Stimulated activated CD4-positive, alpha-beta T cell treated with anti-CD3 and anti-CD28 coated beads, Interleukin-4, amount 100 ng/mL, for 24 hours (primary cell): ENCODE measurements around the gene TRIM59.
"Not testable (repeated sequence)": the region's sequence is repeated elsewhere in the genome, so short reads cannot be mapped to it uniquely, and the experiment has no call there.

Source experiments
- DNase-seq: peaks from one replicate; pipeline ENCODE4 v3.0.0-alpha.2; 2020

Gene TRIM59

DNA sequence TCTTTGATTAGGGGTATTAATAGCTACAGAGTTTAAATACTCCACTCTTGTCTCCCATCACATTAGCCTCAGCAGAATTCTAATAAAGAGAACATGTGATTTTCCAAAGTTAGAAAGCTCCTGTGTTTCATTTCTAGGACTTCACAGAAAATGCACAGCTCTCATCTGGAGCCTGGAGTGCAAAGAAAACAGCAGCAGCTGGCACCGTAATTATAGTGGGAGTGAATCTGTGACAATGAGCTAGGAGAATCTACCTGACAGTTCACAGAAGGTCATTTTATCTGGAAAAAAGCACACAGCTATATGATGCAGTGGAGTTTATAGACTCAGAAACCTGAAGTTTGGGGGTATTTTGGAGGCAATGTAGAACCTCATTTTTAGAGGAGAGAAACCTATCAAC lies 5.4 kb upstream of the TRIM59 start:
- no peak for DNase-seq

DNA sequence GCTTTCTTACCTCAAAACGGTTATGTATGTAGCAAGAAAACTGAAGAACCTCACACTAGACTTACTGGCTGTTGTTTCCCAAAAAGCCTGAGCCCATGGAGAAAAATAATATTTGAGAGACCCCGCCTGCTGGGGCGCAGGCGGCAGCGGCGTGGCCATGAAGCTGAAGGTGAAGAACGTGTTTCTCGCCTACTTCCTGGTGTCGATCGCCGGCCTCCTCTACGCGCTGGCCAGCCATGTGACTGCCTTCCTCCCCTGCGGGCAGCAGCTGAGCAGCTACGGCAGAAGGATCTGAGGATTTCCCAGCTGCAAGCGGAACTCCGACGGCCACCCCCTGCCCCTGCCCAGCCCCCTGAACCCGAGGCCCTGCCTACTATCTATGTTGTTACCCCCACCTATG lies 2.7 kb upstream of the TRIM59 start:
- not testable (repeated sequence) for DNase-seq

DNA sequence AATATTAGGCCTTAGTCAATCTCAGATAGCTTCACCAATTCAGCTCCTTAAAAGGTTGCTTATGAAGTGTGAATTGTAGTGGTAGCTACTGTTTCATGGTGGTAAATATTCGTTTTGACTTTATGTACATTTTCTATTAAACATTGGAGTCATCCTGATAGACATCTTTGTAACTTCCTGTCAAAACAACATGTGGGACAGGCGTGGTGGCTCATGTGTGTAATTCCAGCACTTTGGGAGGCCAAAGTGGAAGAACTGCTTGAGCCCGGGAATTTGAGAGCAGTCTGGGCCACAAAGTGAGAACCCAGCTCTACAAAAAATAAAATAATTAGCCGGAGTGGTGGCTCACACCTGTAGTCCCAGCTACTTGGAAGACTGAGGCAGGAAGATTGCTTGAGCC lies 2.0 kb upstream of the TRIM59 start:
- DNase-seq = no peak

DNA sequence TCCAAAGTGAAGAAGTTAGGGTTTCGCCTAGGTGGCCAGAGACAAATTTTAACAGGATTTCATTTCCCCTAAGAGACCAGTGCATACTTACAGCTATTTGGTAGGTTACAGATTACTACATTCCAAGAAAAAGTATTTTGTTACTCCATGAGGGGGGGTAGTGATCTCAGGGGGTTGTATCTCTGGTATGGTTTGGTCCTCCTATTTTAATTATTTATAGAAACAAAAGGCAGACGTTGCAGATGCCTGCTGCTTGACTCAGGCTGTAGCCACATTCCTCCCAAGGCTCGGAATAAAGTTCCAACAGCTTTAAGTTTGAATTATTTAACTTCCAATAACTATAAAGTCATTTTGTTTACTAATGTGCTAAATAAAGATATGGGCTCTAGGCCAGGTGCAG lies 1.3 kb upstream of the TRIM59 start:
- DNase-seq = no peak

DNA sequence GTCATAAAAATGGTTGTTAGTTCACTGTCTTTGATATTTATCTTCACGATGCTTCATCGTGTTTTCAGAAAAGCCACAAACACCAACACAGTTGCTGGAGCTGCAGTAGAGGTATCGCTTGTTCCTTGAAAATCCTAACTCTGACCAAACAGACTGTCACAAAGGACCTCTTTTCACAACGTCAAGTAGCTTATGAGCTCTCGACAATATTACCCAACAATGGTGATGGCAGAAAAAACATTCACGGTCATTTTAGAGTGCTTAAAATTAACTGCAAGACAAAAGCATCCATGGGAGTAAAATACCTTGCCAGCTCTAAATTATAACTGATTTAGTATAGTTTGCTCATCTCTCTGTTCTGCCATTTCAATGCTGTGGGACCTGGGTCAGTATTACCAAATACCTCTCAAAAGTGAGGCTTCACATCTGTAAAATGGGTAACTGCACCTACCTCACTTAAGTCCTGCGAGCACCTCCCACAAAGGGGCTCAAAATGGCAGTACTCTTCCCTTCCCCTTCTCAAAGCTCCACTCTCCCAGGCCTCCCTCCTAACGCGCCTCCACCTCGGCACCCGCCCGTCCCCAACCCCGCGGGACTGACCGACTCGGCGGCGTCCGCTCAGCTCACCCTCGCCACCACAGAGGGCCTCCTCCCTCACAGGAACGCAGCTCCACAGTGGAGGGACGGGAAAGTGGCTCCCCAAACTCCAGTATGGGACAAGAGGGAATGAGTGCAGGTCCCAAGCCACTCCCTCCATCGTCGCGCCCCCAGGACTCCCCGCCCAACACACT lies 546 bp downstream of the TRIM59 start:
- no peak for DNase-seq

DNA sequence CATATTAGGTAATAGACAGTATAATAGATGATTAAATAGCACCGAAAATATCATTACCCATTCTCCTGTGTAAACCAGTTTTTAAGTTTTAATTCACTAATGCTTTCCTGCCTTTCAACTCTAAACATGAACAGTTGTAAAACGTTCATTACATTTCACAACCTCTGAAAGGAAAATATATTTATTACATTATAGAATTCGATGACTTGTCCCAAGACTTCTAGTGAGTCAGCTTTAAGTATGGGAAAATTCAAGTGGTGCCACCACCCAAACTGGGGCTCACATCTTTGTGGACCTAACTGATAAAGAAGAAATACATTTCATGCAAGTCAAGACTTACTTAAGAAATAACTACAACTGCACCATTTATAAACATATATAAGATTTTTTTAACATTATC lies 2.0 kb downstream of the TRIM59 start:
- no peak for DNase-seq

DNA sequence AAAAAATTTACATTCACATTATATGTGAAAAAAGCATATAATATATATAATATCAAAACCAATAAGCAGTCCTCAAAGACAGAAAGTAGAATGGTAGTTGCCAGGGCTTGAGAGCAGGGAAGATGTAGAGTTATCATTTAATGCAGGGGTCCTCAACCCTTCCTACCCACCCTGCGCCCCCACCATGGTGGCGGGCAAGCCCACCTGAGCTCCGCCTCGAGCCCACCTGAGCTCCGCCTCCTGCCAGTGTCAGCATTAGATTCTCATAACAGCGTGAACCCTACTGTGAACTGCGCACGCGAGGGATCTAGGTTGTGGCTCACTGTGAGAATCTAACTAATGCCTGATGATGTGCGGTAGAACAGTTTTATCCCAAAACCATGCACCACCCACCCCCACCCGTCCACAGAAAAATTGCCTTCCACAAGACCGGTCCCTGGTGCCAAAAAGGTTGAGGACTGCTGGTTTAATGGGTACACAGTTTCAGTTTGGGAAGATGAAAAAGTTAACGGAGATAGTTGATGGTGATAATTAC lies 3.0 kb downstream of the TRIM59 start:
- DNase-seq = no peak

DNA sequence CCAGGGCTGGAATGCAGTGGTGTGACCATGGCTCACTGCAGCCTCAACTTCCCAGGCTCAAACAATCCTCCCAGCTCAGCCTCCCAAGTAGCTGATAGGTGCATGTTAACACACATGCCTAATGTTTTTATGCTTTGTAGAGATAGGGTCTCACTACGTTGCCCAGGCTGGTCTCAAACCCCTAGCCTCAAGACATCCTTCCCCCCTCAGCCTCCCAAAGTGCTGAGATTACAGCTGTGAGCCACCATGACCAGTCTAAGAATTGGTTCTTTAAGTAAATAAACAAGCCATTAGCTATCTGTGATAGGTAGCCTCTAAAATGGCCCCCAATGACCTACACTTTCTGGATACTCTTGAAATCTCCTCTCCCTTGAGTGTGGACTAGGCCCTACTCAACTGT lies 3.7 kb downstream of the TRIM59 start:
- no peak for DNase-seq

DNA sequence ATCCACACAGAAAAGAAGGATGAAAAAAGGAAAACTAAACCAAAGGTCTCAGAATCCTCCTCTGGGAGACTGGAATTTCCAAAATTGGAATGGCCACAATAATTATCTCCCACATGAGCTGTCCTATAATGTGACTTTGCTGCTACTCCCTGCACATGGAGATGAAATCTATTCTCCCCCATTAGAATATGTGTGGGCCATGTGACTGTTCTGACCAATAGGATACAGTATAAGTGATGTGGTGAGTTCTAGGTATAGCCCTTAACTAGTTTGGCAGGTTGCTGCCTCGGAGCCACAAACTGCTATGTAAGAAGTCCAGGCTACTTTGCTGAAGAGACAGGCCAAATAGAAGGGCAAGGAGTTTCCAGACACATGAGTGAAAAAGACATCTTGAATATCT lies 5.2 kb downstream of the TRIM59 start:
- no peak for DNase-seq

DNA sequence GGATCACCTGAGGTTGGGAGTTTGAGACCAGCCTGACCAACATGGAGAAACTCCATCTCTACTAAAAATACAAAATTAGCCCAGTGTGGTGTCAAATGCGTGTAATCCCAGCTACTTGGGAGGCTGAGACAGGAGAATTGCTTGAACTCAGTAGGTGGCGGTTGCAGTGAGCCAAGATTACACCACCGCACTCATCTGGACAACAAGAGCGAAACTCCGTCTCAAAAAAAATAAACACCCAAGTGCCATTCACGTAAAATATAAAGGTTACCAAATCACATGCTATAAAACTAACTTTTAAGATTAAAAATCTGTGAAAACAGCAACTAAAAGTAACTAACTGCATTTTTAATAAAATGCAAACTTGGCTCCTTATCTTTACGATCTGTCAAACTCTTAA lies 8.9 kb downstream of the TRIM59 start:
- no peak for DNase-seq

DNA sequence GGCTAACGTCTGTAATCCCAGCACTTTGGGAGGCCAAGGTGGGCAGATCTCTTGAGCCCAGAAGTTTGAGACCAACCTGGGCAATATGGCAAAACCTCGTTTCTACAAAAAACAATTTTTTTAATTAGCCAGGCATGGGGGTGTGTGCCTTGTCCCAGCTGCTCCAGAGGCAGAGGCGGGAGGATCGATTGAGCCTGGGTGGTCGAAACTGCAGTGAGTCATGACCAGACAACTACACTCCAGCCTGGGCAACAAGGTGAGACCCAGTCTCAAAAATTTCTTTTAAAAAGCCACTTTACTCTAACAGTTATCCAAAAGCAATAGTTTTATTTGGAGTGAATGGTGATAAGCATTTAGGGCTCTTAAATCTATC lies 12.5 kb downstream of the TRIM59 start:
- no peak for DNase-seq

DNA sequence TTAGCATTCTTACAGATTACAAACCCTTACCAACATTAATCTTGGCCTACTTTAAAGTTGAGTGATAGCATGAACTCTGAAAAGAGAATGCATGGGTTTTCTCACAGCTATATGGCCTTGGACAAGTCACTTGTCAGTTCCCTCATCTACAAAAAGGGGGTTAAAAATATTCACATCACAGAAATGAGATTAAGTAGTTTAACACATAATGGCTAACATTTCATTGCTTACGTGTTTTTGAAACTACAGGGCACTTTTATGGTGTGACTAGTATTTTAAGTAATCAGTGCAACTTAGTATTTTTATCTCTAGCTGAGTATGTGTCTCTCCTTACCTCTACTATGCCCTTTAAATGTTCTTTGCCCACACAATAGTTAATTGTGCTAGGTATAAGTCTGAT lies 13.8 kb downstream of the TRIM59 start:
- no peak for DNase-seq

DNA sequence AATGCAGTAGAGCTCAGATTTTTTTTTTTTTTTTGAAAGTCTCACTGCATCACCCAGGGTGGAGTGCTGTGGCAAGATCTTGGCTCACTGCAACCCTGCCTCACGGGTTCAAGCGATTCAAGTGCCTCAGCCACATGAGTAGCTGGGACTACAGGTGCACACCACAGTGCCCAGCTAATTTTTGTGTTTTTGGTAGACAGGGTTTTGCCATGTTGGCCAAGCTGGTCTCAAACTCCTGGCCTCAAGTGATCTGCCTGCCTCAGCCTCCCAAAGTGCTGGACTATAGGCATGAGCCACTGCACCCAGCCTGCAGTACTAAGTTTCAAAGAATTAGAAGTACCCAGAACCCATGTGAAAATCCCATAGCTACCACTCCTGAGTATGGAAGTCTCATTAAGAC lies 14.5 kb downstream of the TRIM59 start:
- no peak for DNase-seq

DNA sequence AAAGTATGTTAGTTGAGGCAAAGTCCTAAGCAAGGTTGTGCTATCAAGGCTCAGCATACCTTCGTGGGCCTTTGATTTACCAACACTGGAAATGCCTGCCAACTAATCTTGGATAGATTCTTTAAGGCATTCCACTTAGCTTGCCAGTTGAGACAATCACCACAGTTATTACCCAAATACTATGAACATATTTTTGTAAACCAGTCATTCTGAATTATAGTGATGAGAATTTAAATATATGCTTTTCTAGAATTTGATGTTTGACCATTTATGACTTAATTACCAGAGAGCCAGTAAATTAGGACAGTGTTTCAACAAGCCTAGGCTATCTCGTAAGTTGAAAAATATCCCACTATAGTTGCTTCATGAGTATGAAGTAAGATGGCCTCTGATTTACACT lies 15.5 kb downstream of the TRIM59 start:
- DNase-seq = no peak

DNA sequence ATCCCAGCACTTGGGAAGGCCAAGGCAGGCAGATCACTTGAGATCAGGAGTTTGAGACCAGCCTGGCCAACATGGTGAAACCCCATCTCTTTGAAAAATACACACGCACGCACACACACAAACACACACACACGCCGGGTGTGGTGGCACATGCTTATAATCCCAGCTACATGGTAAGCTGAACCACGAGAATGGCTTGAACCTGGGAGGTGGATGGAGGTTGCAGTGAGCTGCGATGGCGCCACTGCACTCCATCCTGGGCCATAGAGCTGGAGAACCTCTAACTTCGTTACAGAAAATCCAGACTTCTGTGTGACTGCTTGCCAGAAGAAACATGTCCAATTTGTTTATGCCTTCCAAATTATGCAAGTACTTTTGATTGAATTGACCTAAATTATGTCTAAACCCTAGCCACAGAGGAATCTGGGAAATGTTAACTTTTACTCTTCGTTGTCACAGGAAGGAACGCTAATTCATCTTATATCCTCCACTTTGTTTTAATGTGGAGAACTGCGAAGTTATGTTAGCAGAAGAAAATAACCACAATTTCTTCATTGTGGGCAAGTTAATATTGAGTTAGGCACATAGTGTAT lies 21.7 kb downstream of the TRIM59 start:
- no peak for DNase-seq

DNA sequence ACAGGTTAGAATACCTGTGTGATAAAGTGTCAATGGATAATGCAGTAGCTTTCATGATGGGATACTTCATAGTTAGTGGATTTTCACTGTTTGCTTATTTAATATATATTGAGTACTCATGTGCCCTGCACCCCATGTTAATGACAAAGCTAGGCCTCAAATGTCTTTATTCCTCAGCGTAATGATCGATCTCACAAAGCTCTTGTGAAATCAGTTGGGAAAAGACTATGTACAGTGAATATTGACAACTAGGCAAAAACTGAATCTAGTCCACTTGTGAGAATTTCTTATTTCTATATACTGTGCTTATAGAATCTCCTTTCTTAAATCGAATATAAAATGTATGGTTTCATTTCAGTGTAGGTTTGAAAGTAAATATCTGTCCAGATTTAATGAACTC lies 32.3 kb downstream of the TRIM59 start:
- no peak for DNase-seq

DNA sequence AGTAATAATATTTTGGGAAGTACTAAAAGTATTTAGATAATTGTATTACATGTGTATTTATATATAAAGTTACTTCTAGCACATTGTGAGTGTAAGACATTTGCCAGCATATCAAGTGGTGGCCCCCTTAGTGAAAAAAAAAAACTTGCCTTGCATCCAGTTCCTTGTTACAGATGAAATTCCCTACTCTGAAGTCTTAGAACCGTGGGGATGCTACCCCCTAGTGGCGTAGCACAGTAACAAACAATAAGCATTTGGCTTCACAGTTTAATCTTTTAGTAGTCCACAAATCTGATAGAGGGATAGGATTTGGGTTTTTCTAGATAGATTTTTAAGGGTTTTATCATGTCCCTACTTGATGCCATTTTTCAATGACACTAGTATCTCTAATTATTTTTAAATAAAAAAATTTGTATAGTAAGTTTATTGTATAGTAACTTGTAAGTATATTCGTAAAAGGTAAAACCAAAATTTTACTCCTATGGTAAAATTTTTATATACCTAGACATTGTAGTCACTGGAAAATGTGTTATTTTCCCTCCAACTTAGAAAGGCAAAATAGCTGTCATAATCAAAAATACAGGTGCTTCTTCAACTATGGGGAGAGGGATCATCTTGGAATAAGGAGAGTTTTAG lies 35.9 kb downstream of the TRIM59 start:
- peak; percentile 69 for DNase-seq

DNA sequence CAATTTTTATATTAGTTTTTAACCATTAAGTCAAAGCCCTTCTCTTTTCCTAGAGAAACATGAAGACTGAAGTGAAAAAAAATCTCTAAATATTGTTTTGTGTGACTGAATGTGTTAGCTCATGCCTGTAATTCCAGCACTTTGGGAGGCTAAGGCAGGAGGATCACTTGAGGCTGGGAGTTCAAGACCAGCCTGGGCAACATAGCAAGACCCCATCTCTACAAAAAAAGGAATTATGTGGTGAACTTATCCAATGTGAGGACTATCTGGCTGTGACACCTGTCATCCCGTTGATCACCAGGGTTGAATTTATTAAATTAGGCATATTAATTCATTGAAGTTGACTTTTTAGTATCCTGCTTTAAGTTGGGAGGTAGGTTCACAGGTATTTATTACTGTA lies 37.1 kb downstream of the TRIM59 start:
- DNase-seq = no peak

DNA sequence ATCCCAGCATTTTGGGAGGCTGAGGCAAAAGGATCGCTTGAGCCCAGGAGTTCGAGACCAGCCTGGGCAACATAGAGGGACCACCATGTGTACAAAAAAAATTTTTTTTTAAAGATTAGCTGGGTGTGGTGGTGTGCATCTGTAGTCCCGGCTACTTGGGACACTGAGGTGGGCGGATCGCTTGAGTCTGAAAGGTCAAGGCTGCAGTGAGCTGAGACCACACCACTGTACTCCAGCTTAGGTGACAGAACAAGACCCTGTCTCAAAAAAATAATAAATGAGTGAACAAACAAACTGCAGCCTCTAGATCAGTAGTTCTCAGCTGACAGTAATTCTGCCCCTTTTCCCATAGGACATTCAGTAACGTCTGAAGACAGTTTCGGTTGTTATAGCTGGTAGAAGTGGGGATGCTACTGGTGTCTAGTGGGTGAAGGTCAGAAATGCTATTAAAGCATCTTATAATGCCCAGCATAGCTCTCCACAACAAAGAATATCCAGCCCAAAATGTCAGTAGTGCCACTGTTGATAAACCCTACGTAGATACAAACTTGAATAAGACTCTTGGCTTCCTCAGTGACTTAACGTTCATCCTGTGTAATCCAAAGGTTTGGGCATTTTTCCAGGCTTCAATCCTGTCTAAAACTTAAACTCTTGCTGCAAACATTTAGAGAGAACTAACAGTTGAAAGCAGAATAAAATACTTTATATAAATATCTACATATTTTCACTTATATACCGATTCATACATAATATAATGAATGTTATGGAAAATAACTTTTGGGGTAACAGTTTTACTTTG lies 39.6 kb downstream of the TRIM59 start:
- no peak for DNase-seq

DNA sequence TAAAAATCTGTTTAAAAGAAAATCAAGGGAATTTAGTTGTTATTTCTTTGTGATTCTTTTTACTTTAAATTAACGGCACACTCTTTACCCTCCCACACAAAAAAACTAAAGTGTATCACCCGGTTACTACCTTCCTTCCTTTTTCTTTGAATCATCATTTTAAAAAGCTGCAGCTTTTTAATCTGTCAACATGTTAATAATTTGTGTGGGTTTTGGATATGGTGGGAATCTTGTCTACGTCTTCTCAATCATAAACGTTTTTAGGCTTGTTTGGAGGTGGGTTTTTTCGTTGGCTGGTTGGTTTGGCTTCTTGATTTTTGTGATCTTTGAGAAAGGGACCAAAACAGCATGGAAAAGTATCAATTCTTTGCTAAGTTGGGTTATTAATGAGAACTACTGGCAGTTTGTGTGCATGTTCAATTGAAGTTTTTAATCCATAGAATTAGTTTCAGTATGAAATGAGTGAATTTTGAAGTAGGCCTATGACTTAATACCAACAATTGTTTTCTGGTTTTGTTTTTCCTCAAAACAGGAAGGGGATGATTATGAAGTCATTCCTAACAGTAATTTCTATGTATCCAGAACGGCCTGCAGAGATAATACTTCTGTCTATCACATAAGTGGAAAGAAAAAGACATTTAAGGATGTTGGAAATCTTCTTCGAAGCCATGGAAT lies 45.7 kb downstream of the TRIM59 start:
- no peak for DNase-seq

DNA sequence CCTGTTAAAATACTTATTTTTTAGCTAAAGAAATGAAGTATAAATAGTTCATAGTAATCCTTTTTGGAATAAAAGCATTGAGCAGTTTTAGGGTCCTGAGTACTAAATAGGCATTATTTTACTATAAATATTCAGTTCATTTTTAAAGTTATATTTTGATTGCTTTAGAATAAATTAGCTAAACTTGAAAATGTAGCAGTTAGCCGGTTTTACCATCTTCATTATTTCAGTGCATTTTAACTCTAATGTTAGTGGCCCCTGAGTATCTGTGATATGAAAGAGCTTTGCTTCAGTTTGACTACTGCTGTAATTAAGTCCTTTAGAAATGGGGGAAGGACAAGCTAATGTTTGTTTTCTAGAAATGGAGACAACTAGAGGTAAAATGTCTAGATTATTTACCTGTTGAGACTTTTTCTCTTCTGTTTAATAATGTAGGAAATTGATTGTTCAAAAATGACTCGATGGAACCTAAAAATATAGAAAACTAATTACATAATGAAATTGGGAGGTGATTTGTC lies 46.5 kb downstream of the TRIM59 start:
- no peak for DNase-seq

DNA sequence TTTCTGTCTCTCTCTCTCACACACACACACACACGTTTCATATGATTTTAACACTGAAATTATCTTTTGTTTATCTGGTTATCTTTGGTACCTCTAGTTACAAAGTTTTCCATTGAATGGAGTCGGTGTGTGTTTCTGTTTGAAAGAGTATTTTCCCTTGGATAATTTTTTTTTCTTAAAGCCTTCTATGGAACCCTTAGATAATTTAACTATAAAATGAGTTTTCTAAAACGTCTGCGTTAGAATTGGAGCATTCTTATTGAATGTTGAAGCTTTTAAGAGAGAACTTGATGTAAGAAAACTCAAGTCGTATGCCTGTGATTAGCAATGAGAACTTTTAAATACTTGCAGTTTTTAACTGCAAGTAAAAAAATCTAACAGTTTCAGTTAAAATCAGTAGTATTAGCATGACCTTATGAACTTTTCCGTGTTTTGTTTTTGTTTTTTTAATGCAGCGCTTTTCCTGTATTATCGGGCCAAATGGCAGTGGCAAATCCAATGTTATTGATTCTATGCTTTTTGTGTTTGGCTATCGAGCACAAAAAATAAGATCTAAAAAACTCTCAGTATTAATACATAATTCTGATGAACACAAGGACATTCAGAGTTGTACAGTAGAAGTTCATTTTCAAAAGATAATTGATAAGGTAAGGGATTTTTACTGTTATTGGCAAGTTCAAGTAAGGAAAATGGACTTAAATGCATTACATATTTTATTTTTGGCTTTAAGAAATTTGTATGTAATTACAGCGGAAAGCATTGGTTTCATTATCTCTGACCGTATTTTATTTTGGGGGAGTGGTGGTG lies 47.2 kb downstream of the TRIM59 start:
- DNase-seq = no peak
